H9 (cell line): ENCODE measurements around the gene MEGF9. TPM values are rescaled to one million over a fixed set of nuclear protein-coding genes. Genes with fewer than 3 reads are reported as not detected.

Source experiments
- DNase-seq: peaks from one replicate; pipeline ENCODE4 v3.0.0-alpha.2; 2017
- H2AFZ ChIP-seq: one replicate; pipeline ENCODE4 v1.6.1; 2013; ENCODE audit warnings: mild to moderate bottlenecking, low read length, control low read depth, moderate library complexity
- H2AK5ac ChIP-seq: 2 replicates; pipeline ENCODE4 v1.6.1; 2013; ENCODE audit warnings: low read length, control low read depth, mixed read lengths; ENCODE audit not compliant: insufficient read length
- H2BK120ac ChIP-seq: one replicate; pipeline ENCODE4 v1.6.1; 2013; ENCODE audit warnings: low read depth, mild to moderate bottlenecking, low read length, control low read depth, inconsistent platforms; ENCODE audit not compliant: poor library complexity, severe bottlenecking
- H2BK12ac ChIP-seq: 2 replicates; pipeline ENCODE4 v1.6.1; 2013; ENCODE audit warnings: low read length, control low read depth, mixed read lengths, low read depth; ENCODE audit not compliant: insufficient read length
- H2BK15ac ChIP-seq: 2 replicates; pipeline ENCODE4 v1.6.1; 2013; ENCODE audit warnings: low read depth, low read length, control low read depth
- H2BK20ac ChIP-seq: one replicate; pipeline ENCODE4 v1.6.1; 2013; ENCODE audit warnings: low read depth, mild to moderate bottlenecking, low read length, control low read depth, inconsistent platforms; ENCODE audit not compliant: poor library complexity, severe bottlenecking
- H2BK5ac ChIP-seq: 2 replicates; pipeline ENCODE4 v1.6.1; 2013; ENCODE audit warnings: low read length, control low read depth, mixed read lengths; ENCODE audit not compliant: insufficient read length
- H3K14ac ChIP-seq: 2 replicates; pipeline ENCODE4 v1.6.1; 2013; ENCODE audit warnings: low read length, control low read depth; ENCODE audit not compliant: insufficient read depth
- H3K18ac ChIP-seq: 2 replicates; pipeline ENCODE4 v1.6.1; 2013; ENCODE audit warnings: low read depth, mild to moderate bottlenecking, mixed read lengths, low read length, control low read depth; ENCODE audit not compliant: insufficient read length
- H3K23ac ChIP-seq: 2 replicates; pipeline ENCODE4 v1.6.1; 2013; ENCODE audit warnings: low read length, control low read depth, mixed read lengths, low read depth; ENCODE audit not compliant: insufficient read length
- H3K23me2 ChIP-seq: 2 replicates; pipeline ENCODE4 v1.6.1; 2013; ENCODE audit warnings: low read depth, mild to moderate bottlenecking, mixed read lengths, low read length, control low read depth; ENCODE audit not compliant: insufficient read length, poor library complexity, severe bottlenecking
- H3K27ac ChIP-seq: 2 replicates; pipeline ENCODE4 v1.5.1; 2013; ENCODE audit warnings: low read length, control low read depth, mixed read lengths, low read depth; ENCODE audit not compliant: insufficient read length
- H3K27me3 ChIP-seq: 2 replicates; pipeline ENCODE4 v1.6.1; 2013; ENCODE audit warnings: low read length, control low read depth, inconsistent platforms; ENCODE audit not compliant: insufficient read depth
- H3K4ac ChIP-seq: 2 replicates; pipeline ENCODE4 v1.6.1; 2013; ENCODE audit warnings: low read depth, mild to moderate bottlenecking, control low read depth, inconsistent platforms, low read length, moderate library complexity
- H3K4me1 ChIP-seq: 2 replicates; pipeline ENCODE4 v1.6.1; 2013; ENCODE audit warnings: low read length, control low read depth, inconsistent platforms; ENCODE audit not compliant: insufficient read depth
- H3K4me2 ChIP-seq: 2 replicates; pipeline ENCODE4 v1.6.1; 2013; ENCODE audit warnings: low read length, control low read depth, mixed read lengths; ENCODE audit not compliant: insufficient read length, insufficient read depth
- H3K56ac ChIP-seq: 2 replicates; pipeline ENCODE4 v1.6.1; 2013; ENCODE audit warnings: low read depth, mild to moderate bottlenecking, mixed read lengths, low read length, control low read depth; ENCODE audit not compliant: insufficient read length
- H3K79me1 ChIP-seq: 2 replicates; pipeline ENCODE4 v1.6.1; 2013; ENCODE audit warnings: low read depth, mild to moderate bottlenecking, moderate library complexity, low read length, control low read depth, inconsistent platforms; ENCODE audit not compliant: insufficient read depth, poor library complexity, severe bottlenecking
- H3K79me2 ChIP-seq: 2 replicates; pipeline ENCODE4 v1.6.1; 2013; ENCODE audit warnings: low read length, control low read depth, inconsistent platforms; ENCODE audit not compliant: insufficient read depth
- H3K9ac ChIP-seq: 2 replicates; pipeline ENCODE4 v1.6.1; 2013; ENCODE audit warnings: low read length, control low read depth, mixed read lengths; ENCODE audit not compliant: insufficient read length; ENCODE audit errors: extremely low read depth
- H3K9me3 ChIP-seq: one replicate; pipeline ENCODE4 v1.6.1; 2013; ENCODE audit warnings: low read depth, low read length, inconsistent platforms; ENCODE audit not compliant: control insufficient read depth
- H3T11ph ChIP-seq: one replicate; pipeline ENCODE4 v1.6.1; 2013; ENCODE audit warnings: mild to moderate bottlenecking, low read length, control low read depth, inconsistent platforms
- H4K20me1 ChIP-seq: one replicate; pipeline ENCODE4 v1.6.1; 2013; ENCODE audit not compliant: control insufficient read depth, insufficient read length, insufficient read depth
- H4K5ac ChIP-seq: 2 replicates; pipeline ENCODE4 v1.6.1; 2013; ENCODE audit warnings: low read depth, mild to moderate bottlenecking, mixed read lengths, low read length, control low read depth; ENCODE audit not compliant: insufficient read length
- H4K8ac ChIP-seq: replicated peaks from 2 replicates; pipeline ENCODE4 v1.6.1; 2013; ENCODE audit warnings: low read length, control low read depth, mixed read lengths, low read depth; ENCODE audit not compliant: insufficient read length
- H4K91ac ChIP-seq: 2 replicates; pipeline ENCODE4 v1.6.1; 2013; ENCODE audit warnings: low read depth, mild to moderate bottlenecking, moderate library complexity, mixed read lengths, low read length, control low read depth; ENCODE audit not compliant: insufficient read length
- H3K27ac Mint-ChIP-seq, 3 experiments: 2 replicates in 2 of 3; 3 replicates in 1 of 3; pipeline ENCODE4 v1.8.0; 2020 to 2021; ENCODE audit warnings: mixed read lengths in 3 of 3, mild to moderate bottlenecking in 1 of 3, moderate library complexity in 1 of 3
- H3K27me3 Mint-ChIP-seq: 2 replicates; pipeline ENCODE4 v1.8.0; 2021; ENCODE audit warnings: low read depth, mild to moderate bottlenecking, moderate library complexity, mixed read lengths
- H3K36me3 Mint-ChIP-seq, 3 experiments: 2 replicates in 2 of 3; 3 replicates in 1 of 3; pipeline ENCODE4 v1.8.0; 2020 to 2021; ENCODE audit warnings: low read depth in 3 of 3, mixed read lengths in 3 of 3; ENCODE audit not compliant: insufficient read depth in 1 of 3
- H3K4me1 Mint-ChIP-seq, 2 experiments: 2 replicates each; pipeline ENCODE4 v1.8.0; 2020; ENCODE audit warnings: mixed read lengths in 2 of 2
- H3K4me3 Mint-ChIP-seq, 2 experiments: 2 replicates in 1 of 2; 3 replicates in 1 of 2; pipeline ENCODE4 v1.8.0; 2020 to 2021; ENCODE audit warnings: mild to moderate bottlenecking in 2 of 2, mixed read lengths in 2 of 2, moderate library complexity in 1 of 2
- H3K9me3 Mint-ChIP-seq, 2 experiments: 2 replicates in 1 of 2; 3 replicates in 1 of 2; pipeline ENCODE4 v1.8.0; 2020; ENCODE audit warnings: mild to moderate bottlenecking in 2 of 2, mixed read lengths in 2 of 2, moderate library complexity in 1 of 2
- WGBS: extraction: QIAGEN DNeasy Blood & Tissue Kit; methylation state at CpG from one replicate; pipeline ENCODE4 v1.1.7; 2013; ENCODE audit warnings: missing lambda C conversion rate, low lambda C conversion rate, mixed read lengths; ENCODE audit not compliant: insufficient read length; ENCODE audit errors: extremely low coverage; 5-methylcytosine and 5-hydroxymethylcytosine counted together
- total RNA-seq: library from RNA; stranded (reverse); gene quantifications from 2 replicates; pipeline ENCODE4 v1.2.1, GENCODE V29; 2021
- TF ChIP-seq, protein P1 (sequence below): fragments of 200-600 bp; sonication (generic); conservative IDR thresholded peaks from 3 replicates; pipeline ENCODE4 v1.8.0; 2021; ENCODE audit warnings: antibody characterized with exemption, mild to moderate bottlenecking

The MEGF9 gene
- total RNA-seq, 1 experiment from 2014 or later = 0.94 TPM

DNA sequence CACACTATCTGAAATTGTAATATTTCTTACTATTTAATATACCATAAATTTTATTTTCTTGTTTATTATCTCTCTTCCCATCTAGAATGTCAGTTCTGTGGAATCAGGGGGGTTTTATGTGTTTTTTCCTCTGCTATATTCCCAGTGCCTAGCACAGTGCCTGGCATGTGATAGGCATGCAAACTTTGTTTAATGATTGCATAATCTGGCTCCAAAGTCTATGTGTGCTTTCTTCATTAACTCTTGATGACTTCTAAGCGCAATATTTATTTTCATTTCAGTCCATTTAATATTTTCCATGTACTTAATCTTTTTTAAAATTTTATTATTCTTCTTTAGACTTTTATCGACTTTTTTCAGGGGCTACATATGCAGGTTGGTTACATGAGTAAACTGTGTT lies 73.9 kb downstream of the MEGF9 start:
- Histone ChIP-seq H4K20me1 (no peaks in the 10 kb centered on the region), H2BK15ac (no peak overlapping the region), H4K91ac (no peak overlapping the region), H2BK12ac (no peak overlapping the region), H2AK5ac (no peak overlapping the region), H3K18ac (no peak overlapping the region), H3K56ac (no peak overlapping the region), H3K4ac (no peak overlapping the region), H3K9me3 (no peaks in the 10 kb centered on the region), H4K8ac (no peak overlapping the region), H3K79me1 (no peaks in the 10 kb centered on the region), H2BK5ac (no peak overlapping the region), H2BK120ac (no peak overlapping the region), H3K27me3 (no peaks in the 10 kb centered on the region; the same call in 1 of the 2 replicates), H3K4me1 (no peaks in the 10 kb centered on the region), H2BK20ac (no peak overlapping the region), H3K79me2 (no peaks in the 10 kb centered on the region), H3K23ac (no peak overlapping the region), H2AFZ (no peak overlapping the region), H3K4me2 (no peak overlapping the region), H3K23me2 (no peaks in the 10 kb centered on the region), H3K27ac (no peak overlapping the region), H3K14ac (no peak overlapping the region), H3K9ac (no peak overlapping the region), H4K5ac (no peak overlapping the region), H3T11ph (no peak overlapping the region)
- Mint-ChIP-seq H3K4me1 (peaks cover 0 to 7% of the 10 kb centered on the region in 2 experiments; a peak in 3 of 4 replicates), H3K27me3 (no peaks in the 10 kb centered on the region), H3K27ac (no peak overlapping the region), H3K36me3 (peaks cover 3 to 10% (median 4%) of the 10 kb centered on the region in 3 experiments; a peak in 5 of 7 replicates), H3K4me3 (no peak overlapping the region), H3K9me3 (peaks cover 8 to 9% of the 10 kb centered on the region in 2 experiments)
- DNase-seq = no peak
- WGBS = no CpG with 5 or more reads among the region's 2 CpGs
- TF ChIP-seq, protein P1, sequence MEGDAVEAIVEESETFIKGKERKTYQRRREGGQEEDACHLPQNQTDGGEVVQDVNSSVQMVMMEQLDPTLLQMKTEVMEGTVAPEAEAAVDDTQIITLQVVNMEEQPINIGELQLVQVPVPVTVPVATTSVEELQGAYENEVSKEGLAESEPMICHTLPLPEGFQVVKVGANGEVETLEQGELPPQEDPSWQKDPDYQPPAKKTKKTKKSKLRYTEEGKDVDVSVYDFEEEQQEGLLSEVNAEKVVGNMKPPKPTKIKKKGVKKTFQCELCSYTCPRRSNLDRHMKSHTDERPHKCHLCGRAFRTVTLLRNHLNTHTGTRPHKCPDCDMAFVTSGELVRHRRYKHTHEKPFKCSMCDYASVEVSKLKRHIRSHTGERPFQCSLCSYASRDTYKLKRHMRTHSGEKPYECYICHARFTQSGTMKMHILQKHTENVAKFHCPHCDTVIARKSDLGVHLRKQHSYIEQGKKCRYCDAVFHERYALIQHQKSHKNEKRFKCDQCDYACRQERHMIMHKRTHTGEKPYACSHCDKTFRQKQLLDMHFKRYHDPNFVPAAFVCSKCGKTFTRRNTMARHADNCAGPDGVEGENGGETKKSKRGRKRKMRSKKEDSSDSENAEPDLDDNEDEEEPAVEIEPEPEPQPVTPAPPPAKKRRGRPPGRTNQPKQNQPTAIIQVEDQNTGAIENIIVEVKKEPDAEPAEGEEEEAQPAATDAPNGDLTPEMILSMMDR = no peak
